ENCODE results near the gene MRPS18A.
"Not testable (repeated sequence)": the region's sequence is repeated elsewhere in the genome, so short reads cannot be mapped to it uniquely, and the experiment has no call there.

The MRPS18A gene

DNA sequence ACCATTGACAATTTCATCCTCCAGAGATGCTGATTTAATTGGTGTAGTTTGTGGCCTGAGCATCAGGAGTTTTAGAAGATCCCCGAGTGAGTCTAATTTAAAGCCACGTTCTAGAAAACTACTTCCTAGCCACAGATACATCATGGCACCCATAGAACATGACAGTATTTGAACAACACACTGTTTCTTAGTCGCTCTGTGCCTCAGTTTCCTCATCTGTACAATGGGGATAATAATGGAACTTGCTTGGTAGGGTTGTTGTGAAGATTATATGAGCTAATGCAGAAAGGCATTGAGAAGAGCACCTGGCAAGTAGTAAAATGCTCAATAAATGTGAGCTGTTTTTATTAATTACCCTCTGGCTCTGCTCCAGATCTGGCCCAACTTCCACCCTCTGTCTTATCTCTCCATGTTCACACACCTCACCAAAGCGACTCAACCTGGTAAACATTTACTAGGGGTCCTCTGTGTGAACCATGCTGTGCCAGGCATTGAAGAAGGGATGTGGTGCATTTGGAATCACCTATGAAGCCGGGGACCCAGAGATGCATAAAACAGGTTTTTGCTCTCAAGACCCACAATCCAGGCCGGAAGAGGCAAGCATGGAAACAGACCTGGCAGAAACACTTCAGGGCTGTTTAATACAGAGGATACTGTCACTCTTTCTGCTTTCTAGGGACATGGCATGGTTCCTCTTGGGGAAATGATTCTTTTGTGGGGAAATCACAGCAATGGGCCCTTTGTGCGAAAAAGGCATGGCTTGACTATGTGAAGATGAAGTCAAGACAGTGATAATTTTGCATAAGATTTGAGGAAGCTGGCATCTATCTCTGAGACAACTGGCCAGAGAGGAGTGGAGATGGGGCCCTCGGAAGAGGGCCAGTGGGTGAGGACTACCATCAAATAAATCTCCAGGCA is 16.2 kb upstream of the MRPS18A start:
- no peaks in the 10 kb centered on the region for H3K9me3 ChIP-seq (ENCODE audit: low read length)
- no peak overlapping the region for H3K4me3 ChIP-seq (ENCODE audit: low read depth in 1 of 2, low read length in 2 of 2)
- no peaks in the 10 kb centered on the region for H3K27me3 ChIP-seq (ENCODE audit: control insufficient read depth in 1 of 2, insufficient read depth in 2 of 2, low read length in 2 of 2)
- no peaks in the 10 kb centered on the region for H3K36me3 ChIP-seq (ENCODE audit: insufficient read depth, low read length)
- peak overlapping the region; percentile 80 for H3K27ac ChIP-seq (ENCODE audit: low read depth, low read length)
- no peak overlapping the region for H3K9ac ChIP-seq (ENCODE audit: low read length)
- H3K4me1 ChIP-seq (ENCODE audit: insufficient read depth, low read length): peaks cover 33% of the 10 kb centered on the region

GRCh38 chr6:43702534-43703440 is 15.2 kb upstream of the MRPS18A start:
- peak overlapping the region in 1 of 2 donors; percentile 29 for H3K4me3 ChIP-seq (ENCODE audit: low read depth in 1 of 2, low read length in 2 of 2)
- peak overlapping the region; percentile 80 for H3K27ac ChIP-seq (ENCODE audit: low read depth, low read length)
- H3K9me3 ChIP-seq (ENCODE audit: low read length): no peaks in the 10 kb centered on the region
- H3K4me1 ChIP-seq (ENCODE audit: insufficient read depth, low read length): peaks cover 32% of the 10 kb centered on the region
- H3K36me3 ChIP-seq (ENCODE audit: insufficient read depth, low read length): no peaks in the 10 kb centered on the region
- no peak overlapping the region for H3K9ac ChIP-seq (ENCODE audit: low read length)
- H3K27me3 ChIP-seq (ENCODE audit: control insufficient read depth in 1 of 2, insufficient read depth in 2 of 2, low read length in 2 of 2): no peaks in the 10 kb centered on the region

GRCh38 chr6:43702171-43702533 is 14.6 kb upstream of the MRPS18A start:
- Histone ChIP-seq H3K4me1 (ENCODE audit: insufficient read depth, low read length) (peaks cover 32% of the 10 kb centered on the region), H3K4me3 (ENCODE audit: low read depth in 1 of 2, low read length in 2 of 2) (peak overlapping the region in 1 of 2 donors; percentile 29), H3K27ac (ENCODE audit: low read depth, low read length) (peak overlapping the region; percentile 80), H3K36me3 (ENCODE audit: insufficient read depth, low read length) (no peaks in the 10 kb centered on the region), H3K27me3 (ENCODE audit: control insufficient read depth in 1 of 2, insufficient read depth in 2 of 2, low read length in 2 of 2) (no peaks in the 10 kb centered on the region), H3K9me3 (ENCODE audit: low read length) (no peaks in the 10 kb centered on the region), H3K9ac (ENCODE audit: low read length) (no peak overlapping the region)

GRCh38 chr6:43700939-43701560 is 13.5 kb upstream of the MRPS18A start:
- H3K9me3 ChIP-seq (ENCODE audit: low read length); H3K27ac ChIP-seq (ENCODE audit: low read depth, low read length); H3K9ac ChIP-seq (ENCODE audit: low read length); H3K27me3 ChIP-seq (ENCODE audit: control insufficient read depth in 1 of 2, insufficient read depth in 2 of 2, low read length in 2 of 2); H3K4me3 ChIP-seq (ENCODE audit: low read depth in 1 of 2, low read length in 2 of 2); H3K36me3 ChIP-seq (ENCODE audit: insufficient read depth, low read length): not testable (repeated sequence)
- H3K4me1 ChIP-seq (ENCODE audit: insufficient read depth, low read length): peaks cover 23% of the 10 kb centered on the region

DNA sequence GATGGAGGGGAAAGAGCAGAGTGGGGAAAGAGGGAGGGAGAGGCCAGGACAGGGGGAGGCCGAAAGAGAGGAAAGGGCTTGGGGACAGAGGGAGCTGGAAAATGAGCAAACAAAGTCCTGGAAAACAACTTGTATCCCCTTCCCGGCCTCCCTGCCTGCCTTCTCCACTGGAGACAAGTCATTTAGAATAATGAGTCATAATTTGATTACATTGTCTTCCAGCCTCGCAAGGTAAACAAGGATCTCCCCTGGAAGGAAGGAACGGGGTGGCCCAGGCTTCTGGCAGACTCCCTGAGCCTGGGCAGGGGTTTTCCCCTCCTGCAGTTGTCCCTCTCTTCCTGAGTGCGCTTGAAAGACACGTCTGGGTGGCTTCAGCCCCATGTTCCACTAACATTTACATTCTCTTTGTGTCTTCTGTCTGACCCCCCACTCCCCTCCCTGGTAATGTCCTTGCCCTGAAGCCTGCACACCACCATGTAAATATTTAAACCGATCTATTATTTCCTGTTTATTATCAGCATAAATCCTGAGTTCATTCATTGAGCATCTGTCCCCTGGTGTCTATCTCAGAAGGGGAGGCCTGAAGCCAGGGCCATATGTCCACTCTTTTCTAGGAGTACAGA is 12.1 kb upstream of the MRPS18A start:
- no peaks in the 10 kb centered on the region for H3K9me3 ChIP-seq (ENCODE audit: low read length)
- H3K4me3 ChIP-seq (ENCODE audit: low read depth in 1 of 2, low read length in 2 of 2): no peak overlapping the region
- H3K9ac ChIP-seq (ENCODE audit: low read length): no peak overlapping the region
- peaks cover 18% of the 10 kb centered on the region for H3K4me1 ChIP-seq (ENCODE audit: insufficient read depth, low read length)
- H3K27ac ChIP-seq (ENCODE audit: low read depth, low read length): no peak overlapping the region
- H3K27me3 ChIP-seq (ENCODE audit: control insufficient read depth in 1 of 2, insufficient read depth in 2 of 2, low read length in 2 of 2): no peaks in the 10 kb centered on the region
- no peaks in the 10 kb centered on the region for H3K36me3 ChIP-seq (ENCODE audit: insufficient read depth, low read length)

DNA sequence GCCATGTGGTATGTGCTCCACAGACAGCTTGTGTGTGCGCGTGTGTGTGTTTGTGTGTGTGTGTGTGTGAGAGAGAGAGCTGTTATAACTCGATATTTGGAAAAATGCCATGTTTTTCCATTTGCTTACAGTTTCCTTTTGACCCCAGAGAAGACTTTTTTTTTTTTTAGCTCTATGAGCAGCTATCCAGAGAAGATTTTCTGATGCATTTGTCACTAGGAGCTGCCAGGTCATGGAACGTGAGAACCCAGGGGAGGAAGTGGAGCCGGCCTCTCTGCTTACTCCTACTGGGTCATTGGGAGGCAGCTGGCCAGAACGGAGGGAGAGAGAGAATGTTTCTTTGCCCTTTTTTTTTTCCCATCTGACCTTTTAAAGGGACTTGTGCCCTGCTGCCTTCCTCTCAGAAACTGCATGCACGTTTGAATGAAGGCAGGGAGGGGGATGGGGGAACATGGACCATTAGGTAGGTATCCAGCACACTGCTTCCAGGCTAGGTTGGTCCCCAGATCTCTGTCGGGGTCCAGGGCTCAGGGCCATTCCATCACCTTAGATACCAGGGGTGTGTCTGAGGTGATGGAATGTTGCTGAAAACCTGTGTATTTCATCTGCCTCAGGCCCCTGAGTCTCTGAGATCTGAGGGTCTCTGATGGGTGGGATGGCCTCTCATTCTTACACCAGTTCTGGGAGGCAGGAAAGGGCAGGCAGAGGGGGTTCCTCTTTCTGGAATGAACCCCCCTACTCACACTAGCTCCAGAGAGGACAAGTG is 11.2 kb upstream of the MRPS18A start:
- H3K4me1 ChIP-seq (ENCODE audit: insufficient read depth, low read length): peaks cover 18% of the 10 kb centered on the region
- no peak overlapping the region for H3K4me3 ChIP-seq (ENCODE audit: low read depth in 1 of 2, low read length in 2 of 2)
- H3K9ac ChIP-seq (ENCODE audit: low read length): no peak overlapping the region

GRCh38 chr6:43697421-43697820 is 9.8 kb upstream of the MRPS18A start:
- Histone ChIP-seq H3K9ac (ENCODE audit: low read length) (no peak overlapping the region), H3K27me3 (ENCODE audit: control insufficient read depth in 1 of 2, insufficient read depth in 2 of 2, low read length in 2 of 2) (no peaks in the 10 kb centered on the region), H3K9me3 (ENCODE audit: low read length) (no peaks in the 10 kb centered on the region), H3K36me3 (ENCODE audit: insufficient read depth, low read length) (no peaks in the 10 kb centered on the region), H3K27ac (ENCODE audit: low read depth, low read length) (no peak overlapping the region), H3K4me3 (ENCODE audit: low read depth in 1 of 2, low read length in 2 of 2) (no peak overlapping the region), H3K4me1 (ENCODE audit: insufficient read depth, low read length) (peaks cover 9% of the 10 kb centered on the region)

More for the DNA sequence above, 11.2 kb upstream of the MRPS18A start:
- H3K9me3 ChIP-seq (ENCODE audit: low read length): no peaks in the 10 kb centered on the region
- H3K36me3 ChIP-seq (ENCODE audit: insufficient read depth, low read length): no peaks in the 10 kb centered on the region
- no peaks in the 10 kb centered on the region for H3K27me3 ChIP-seq (ENCODE audit: control insufficient read depth in 1 of 2, insufficient read depth in 2 of 2, low read length in 2 of 2)
- no peak overlapping the region for H3K27ac ChIP-seq (ENCODE audit: low read depth, low read length)

DNA sequence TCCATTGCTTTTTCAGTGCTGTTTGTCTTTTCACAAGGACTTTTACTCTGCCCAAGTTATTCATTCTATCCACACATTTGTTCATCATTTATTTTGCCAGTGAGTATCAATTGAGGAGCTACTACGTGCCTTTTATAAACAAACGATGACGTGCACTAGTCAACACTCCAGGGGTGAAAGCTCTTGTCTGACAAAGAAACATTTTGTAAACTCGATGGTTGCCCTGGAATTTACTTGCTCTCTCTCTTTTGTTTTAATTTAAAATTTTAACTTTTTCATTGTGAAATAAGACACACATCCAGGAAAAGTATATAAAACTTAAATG is 8.3 kb upstream of the MRPS18A start:
- H3K27me3 ChIP-seq (ENCODE audit: control insufficient read depth in 1 of 2, insufficient read depth in 2 of 2, low read length in 2 of 2): no peaks in the 10 kb centered on the region
- no peak overlapping the region for H3K9ac ChIP-seq (ENCODE audit: low read length)
- H3K36me3 ChIP-seq (ENCODE audit: insufficient read depth, low read length): no peaks in the 10 kb centered on the region
- H3K27ac ChIP-seq (ENCODE audit: low read depth, low read length): no peak overlapping the region
- no peak overlapping the region for H3K4me3 ChIP-seq (ENCODE audit: low read depth in 1 of 2, low read length in 2 of 2)
- H3K4me1 ChIP-seq (ENCODE audit: insufficient read depth, low read length): no peaks in the 10 kb centered on the region
- no peaks in the 10 kb centered on the region for H3K9me3 ChIP-seq (ENCODE audit: low read length)

DNA sequence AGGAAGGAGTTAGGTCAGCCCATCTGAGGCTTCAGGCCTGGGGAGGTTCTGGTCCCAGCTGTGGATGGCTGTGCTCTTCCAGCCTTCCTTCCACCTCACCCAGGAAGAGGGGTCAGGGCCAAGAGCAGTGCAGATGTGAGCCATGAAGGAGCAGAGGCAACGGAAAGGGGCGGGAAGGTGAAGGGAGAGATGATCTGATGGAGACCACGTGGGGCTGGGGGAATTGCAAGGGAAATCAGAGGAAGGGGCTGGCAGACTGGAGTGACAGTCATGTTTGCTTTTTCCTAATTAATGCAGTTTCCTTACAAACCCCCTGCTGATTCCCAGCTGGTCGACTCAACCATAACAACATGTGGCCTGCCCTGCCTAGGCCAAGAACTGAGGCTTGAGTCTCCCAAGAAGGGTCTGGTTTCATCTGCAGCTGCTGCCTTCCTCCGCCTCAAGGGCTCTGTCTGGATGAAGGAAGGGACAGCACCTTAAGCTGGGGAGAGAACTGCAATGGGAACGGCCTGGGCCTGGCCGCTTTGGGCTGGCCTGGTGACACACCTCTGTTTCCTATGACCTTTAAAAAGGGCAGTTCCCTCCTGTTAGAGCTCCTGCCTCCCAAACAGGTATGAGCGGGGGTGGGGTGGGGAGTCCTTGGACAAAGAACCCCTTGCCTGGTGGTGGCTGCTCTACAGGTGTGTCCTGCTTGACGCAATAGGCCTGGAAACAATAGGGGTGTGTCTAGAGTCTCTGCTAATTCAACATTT is 7.8 kb upstream of the MRPS18A start:
- Histone ChIP-seq H3K9me3 (ENCODE audit: low read length) (no peaks in the 10 kb centered on the region), H3K27ac (ENCODE audit: low read depth, low read length) (no peak overlapping the region), H3K4me1 (ENCODE audit: insufficient read depth, low read length) (no peaks in the 10 kb centered on the region), H3K4me3 (ENCODE audit: low read depth in 1 of 2, low read length in 2 of 2) (no peak overlapping the region), H3K27me3 (ENCODE audit: control insufficient read depth in 1 of 2, insufficient read depth in 2 of 2, low read length in 2 of 2) (no peaks in the 10 kb centered on the region), H3K9ac (ENCODE audit: low read length) (no peak overlapping the region), H3K36me3 (ENCODE audit: insufficient read depth, low read length) (no peaks in the 10 kb centered on the region)

GRCh38 chr6:43689421-43689820 is 1.8 kb upstream of the MRPS18A start:
- Histone ChIP-seq H3K27me3 (ENCODE audit: control insufficient read depth in 1 of 2, insufficient read depth in 2 of 2, low read length in 2 of 2) (no peaks in the 10 kb centered on the region), H3K4me1 (ENCODE audit: insufficient read depth, low read length) (peaks cover 15% of the 10 kb centered on the region), H3K9me3 (ENCODE audit: low read length) (no peaks in the 10 kb centered on the region), H3K36me3 (ENCODE audit: insufficient read depth, low read length) (no peaks in the 10 kb centered on the region), H3K9ac (ENCODE audit: low read length) (no peak overlapping the region), H3K27ac (ENCODE audit: low read depth, low read length) (no peak overlapping the region), H3K4me3 (ENCODE audit: low read depth in 1 of 2, low read length in 2 of 2) (no peak overlapping the region)
